OCI-LY3 (cell line): Measurements from ENCODE around the gene OR5K1.

Source experiments
- H2AFZ ChIP-seq: fragments of 200-600, 300-600 bp; shearing (Covaris generic); 2 replicates; pipeline ENCODE4 v1.6.0; 2014; ENCODE audit warnings: antibody characterized with exemption, low read depth, low read length
- H3K27ac ChIP-seq: fragments of 200-600, 300-600 bp; sonication (generic); 2 replicates; pipeline ENCODE4 v1.5.1; 2014; ENCODE audit warnings: mild to moderate bottlenecking, low read length, moderate library complexity, mixed read lengths
- H3K27me3 ChIP-seq: fragments of 200-600, 300-600 bp; sonication (generic); 2 replicates; pipeline ENCODE4 v1.6.1; 2014; ENCODE audit warnings: low read depth, low read length, mixed read lengths
- H3K36me3 ChIP-seq: fragments of 200-600, 300-600 bp; sonication (generic); replicated peaks from 2 replicates; pipeline ENCODE3; 2014; ENCODE audit warnings: low read depth, low read length, mixed read lengths
- H3K4me1 ChIP-seq: fragments of 300-600, 200-600 bp; sonication (generic); 2 replicates; pipeline ENCODE4 v1.6.1; 2014; ENCODE audit warnings: low read length, mixed read lengths
- H3K4me2 ChIP-seq: fragments of 200-600, 300-600 bp; sonication (generic); 2 replicates; pipeline ENCODE4 v1.6.1; 2014; ENCODE audit warnings: low read length, mixed read lengths
- H3K4me3 ChIP-seq: fragments of 300-600, 200-600 bp; sonication (generic); 2 replicates; pipeline ENCODE4 v1.5.1; 2014; ENCODE audit warnings: antibody characterized with exemption, mild to moderate bottlenecking, low read length, moderate library complexity
- H3K79me2 ChIP-seq: fragments of 300-600, 200-600 bp; shearing (Covaris generic); 2 replicates; pipeline ENCODE4 v1.6.1; 2014; ENCODE audit warnings: mild to moderate bottlenecking, low read length, mixed read lengths
- H3K9ac ChIP-seq: fragments of 300-600, 200-600 bp; shearing (Covaris generic); 2 replicates; pipeline ENCODE4 v1.6.0; 2014; ENCODE audit warnings: mild to moderate bottlenecking, low read length, moderate library complexity
- H3K9me3 ChIP-seq: fragments of 200-600, 300-600 bp; shearing (Covaris generic); 2 replicates; pipeline ENCODE4 v1.6.1; 2014; ENCODE audit warnings: low read length, mixed read lengths; ENCODE audit not compliant: insufficient read depth
- H4K20me1 ChIP-seq: fragments of 200-600, 300-600 bp; sonication (generic); 2 replicates; pipeline ENCODE4 v1.6.1; 2016; ENCODE audit warnings: low read length, mixed read lengths; ENCODE audit not compliant: insufficient read depth
- EZH2phosphoT487 ChIP-seq: fragments of 200-600 bp; shearing (Covaris generic); IDR thresholded peaks from 2 replicates; pipeline ENCODE4 v1.6.1; 2018; ENCODE audit warnings: antibody characterized with exemption, mixed run types, low read depth
- TF ChIP-seq, protein P1 (sequence below): fragments of 200-600, 300-600 bp; sonication (generic); IDR thresholded peaks from 2 replicates; pipeline ENCODE4 v1.5.1; 2014; ENCODE audit warnings: antibody characterized with exemption, low read length, low read depth

The OR5K1 gene

DNA sequence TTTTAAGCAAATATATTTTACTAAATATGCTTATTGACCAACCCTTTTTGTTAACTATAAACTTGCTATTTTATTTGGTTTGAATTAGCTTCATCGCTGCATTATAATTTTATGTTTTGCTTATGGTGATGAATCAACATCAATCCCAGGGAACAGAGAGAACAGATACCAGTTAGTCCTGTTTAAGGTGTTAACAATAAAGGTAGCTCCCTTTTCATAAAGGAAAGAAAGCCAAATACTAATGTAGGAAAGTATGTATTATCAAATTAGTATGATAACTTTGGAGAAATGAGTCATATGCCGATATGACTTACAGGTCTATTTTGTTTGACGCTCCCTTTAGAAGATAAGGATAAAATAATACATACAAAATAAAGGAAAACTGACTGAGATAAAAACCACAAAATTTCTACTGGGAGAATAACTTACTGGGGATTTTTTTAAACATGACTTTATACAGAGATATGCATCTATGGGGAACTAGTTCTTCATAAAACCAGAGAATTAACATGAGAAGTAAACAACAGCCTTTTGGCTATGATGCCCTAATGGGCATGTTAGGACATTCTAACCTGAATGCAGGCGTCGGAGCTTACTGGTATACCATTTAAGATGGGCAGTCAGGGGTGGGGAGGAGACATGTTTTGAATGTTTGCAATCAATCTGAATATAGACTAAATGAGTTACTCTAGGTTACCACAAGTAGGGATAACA lies 39.0 kb downstream of the OR5K1 start:
- H3K4me2 ChIP-seq: no peak overlapping the region
- no peaks in the 10 kb centered on the region for H3K27me3 ChIP-seq
- H3K9me3 ChIP-seq: no peaks in the 10 kb centered on the region
- H4K20me1 ChIP-seq: no peaks in the 10 kb centered on the region
- no peaks in the 10 kb centered on the region for H3K36me3 ChIP-seq
- H3K79me2 ChIP-seq: no peaks in the 10 kb centered on the region
- H2AFZ ChIP-seq: no peak overlapping the region
- H3K4me1 ChIP-seq: no peaks in the 10 kb centered on the region
- no peak overlapping the region for H3K9ac ChIP-seq
- no peak for TF ChIP-seq EZH2phosphoT487
- TF ChIP-seq, protein P1, sequence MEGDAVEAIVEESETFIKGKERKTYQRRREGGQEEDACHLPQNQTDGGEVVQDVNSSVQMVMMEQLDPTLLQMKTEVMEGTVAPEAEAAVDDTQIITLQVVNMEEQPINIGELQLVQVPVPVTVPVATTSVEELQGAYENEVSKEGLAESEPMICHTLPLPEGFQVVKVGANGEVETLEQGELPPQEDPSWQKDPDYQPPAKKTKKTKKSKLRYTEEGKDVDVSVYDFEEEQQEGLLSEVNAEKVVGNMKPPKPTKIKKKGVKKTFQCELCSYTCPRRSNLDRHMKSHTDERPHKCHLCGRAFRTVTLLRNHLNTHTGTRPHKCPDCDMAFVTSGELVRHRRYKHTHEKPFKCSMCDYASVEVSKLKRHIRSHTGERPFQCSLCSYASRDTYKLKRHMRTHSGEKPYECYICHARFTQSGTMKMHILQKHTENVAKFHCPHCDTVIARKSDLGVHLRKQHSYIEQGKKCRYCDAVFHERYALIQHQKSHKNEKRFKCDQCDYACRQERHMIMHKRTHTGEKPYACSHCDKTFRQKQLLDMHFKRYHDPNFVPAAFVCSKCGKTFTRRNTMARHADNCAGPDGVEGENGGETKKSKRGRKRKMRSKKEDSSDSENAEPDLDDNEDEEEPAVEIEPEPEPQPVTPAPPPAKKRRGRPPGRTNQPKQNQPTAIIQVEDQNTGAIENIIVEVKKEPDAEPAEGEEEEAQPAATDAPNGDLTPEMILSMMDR: no peak
- H3K27ac ChIP-seq: no peak overlapping the region
- no peak overlapping the region for H3K4me3 ChIP-seq

DNA sequence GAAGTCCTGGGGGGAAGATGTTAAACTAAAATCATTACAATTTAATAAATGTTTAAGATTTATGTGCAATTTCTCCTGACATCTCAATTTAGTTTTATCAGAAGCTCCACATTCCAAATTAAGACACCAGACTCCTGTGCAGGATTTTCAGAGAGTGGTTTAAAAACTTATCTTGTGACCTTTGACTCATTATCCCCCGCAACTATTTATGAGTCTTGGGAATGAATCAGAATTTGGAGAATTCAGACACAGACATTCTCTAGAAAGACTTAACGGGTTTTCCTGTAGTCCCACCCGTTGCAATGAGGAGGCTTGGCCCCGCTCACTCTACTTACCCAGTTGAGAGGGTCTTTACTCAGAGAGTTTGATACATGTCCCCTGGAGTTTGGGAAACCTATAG lies 41.5 kb downstream of the OR5K1 start:
- no peak overlapping the region for H3K9ac ChIP-seq
- no peaks in the 10 kb centered on the region for H3K4me1 ChIP-seq
- H3K9me3 ChIP-seq: no peaks in the 10 kb centered on the region
- H3K27ac ChIP-seq: no peak overlapping the region
- H3K4me2 ChIP-seq: no peak overlapping the region
- no peak overlapping the region for H2AFZ ChIP-seq
- TF ChIP-seq, protein P1: no peak
- no peak overlapping the region for H3K4me3 ChIP-seq
- H4K20me1 ChIP-seq: no peaks in the 10 kb centered on the region
- H3K36me3 ChIP-seq: no peaks in the 10 kb centered on the region
- no peaks in the 10 kb centered on the region for H3K27me3 ChIP-seq
- no peaks in the 10 kb centered on the region for H3K79me2 ChIP-seq

- Histone ChIP-seq H3K79me2 (no peaks in the 10 kb centered on the region), H3K9ac (no peak overlapping the region), H2AFZ (no peak overlapping the region), H4K20me1 (no peaks in the 10 kb centered on the region), H3K4me2 (no peak overlapping the region), H3K27me3 (no peaks in the 10 kb centered on the region), H3K27ac (no peak overlapping the region), H3K4me1 (no peaks in the 10 kb centered on the region), H3K36me3 (no peaks in the 10 kb centered on the region), H3K9me3 (no peaks in the 10 kb centered on the region), H3K4me3 (no peak overlapping the region)
- TF ChIP-seq EZH2phosphoT487: no peak
- TF ChIP-seq, protein P1: no peak
Observed at GRCh38 chr3:98508582-98508981, 45.6 kb downstream of the OR5K1 start.

DNA sequence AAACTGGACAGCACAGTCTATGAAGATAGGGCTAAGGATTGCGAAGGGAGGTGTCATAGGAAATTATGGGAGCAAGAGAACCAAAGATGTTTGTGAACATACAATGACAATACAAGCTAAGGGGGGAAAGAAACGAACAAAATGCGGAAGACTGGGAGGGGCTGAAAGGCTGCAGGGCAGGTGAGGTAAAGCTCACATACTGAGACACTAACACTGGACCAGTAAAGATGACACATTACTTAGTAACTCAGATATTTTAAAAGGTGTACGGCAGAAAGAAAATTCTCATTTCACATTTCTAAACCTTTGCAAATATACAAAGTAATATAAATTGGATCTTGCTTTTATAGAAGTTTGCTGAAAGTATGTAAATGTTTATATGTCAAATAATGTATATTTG lies 49.6 kb downstream of the OR5K1 start:
- Histone ChIP-seq H3K36me3 (peaks cover 16% of the 10 kb centered on the region), H3K9me3 (no peaks in the 10 kb centered on the region), H2AFZ (no peak overlapping the region), H3K4me2 (no peak overlapping the region), H3K79me2 (no peaks in the 10 kb centered on the region), H3K4me3 (no peak overlapping the region), H4K20me1 (no peaks in the 10 kb centered on the region), H3K27me3 (no peaks in the 10 kb centered on the region), H3K9ac (no peak overlapping the region), H3K4me1 (no peaks in the 10 kb centered on the region), H3K27ac (no peak overlapping the region)
- TF ChIP-seq, protein P1: no peak
- no peak for TF ChIP-seq EZH2phosphoT487
